ENCODE measurements around the gene ZNRF3.

The ZNRF3 gene

DNA sequence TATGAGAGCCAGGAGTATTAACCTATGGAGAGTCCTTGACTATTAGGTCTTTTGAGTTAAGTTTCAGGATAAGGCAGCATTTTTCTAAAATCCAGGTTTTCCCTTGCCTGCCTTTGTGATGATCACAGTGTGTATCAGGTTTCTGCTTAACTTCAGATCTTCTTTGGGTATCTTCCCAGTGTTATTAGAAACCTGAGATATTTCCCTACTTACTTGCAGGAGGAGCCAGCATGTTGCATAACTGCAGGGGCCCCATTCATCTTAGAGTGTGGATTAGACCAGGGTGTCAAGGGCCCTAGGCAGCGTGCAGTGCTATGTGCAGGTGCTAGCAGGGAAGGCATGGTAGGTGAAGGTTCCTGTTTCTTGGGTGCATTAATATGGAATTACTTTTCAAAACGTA is 69.5 kb downstream of the ZNRF3 start:
- no peak for TF ChIP-seq POLR2A (IDR thresholded peaks at IDR 0.05; ENCODE audit: low read depth, low read length)
- FAIRE-seq, result no peak
- DNase-seq (ENCODE audit: insufficient read length, low spot score), result no peak

- TF ChIP-seq POLR2A (IDR thresholded peaks at IDR 0.05; ENCODE audit: low read depth, low read length), result no peak
- no peak for DNase-seq (ENCODE audit: insufficient read length, low spot score)
- no peak for FAIRE-seq
Observed at GRCh38 chr22:28953403-28953802, 70.0 kb downstream of the ZNRF3 start.

- DNase-seq (ENCODE audit: insufficient read length, low spot score) (no peak), FAIRE-seq (no peak)
- no peak for TF ChIP-seq POLR2A (IDR thresholded peaks at IDR 0.05; ENCODE audit: low read depth, low read length)
Observed at GRCh38 chr22:28953976-28954880, 70.9 kb downstream of the ZNRF3 start.

- no peak for DNase-seq (ENCODE audit: insufficient read length, low spot score)
- TF ChIP-seq POLR2A (IDR thresholded peaks at IDR 0.05; ENCODE audit: low read depth, low read length), result no peak
- no peak for FAIRE-seq
Observed at GRCh38 chr22:28955817-28956216, 72.4 kb downstream of the ZNRF3 start.

DNA sequence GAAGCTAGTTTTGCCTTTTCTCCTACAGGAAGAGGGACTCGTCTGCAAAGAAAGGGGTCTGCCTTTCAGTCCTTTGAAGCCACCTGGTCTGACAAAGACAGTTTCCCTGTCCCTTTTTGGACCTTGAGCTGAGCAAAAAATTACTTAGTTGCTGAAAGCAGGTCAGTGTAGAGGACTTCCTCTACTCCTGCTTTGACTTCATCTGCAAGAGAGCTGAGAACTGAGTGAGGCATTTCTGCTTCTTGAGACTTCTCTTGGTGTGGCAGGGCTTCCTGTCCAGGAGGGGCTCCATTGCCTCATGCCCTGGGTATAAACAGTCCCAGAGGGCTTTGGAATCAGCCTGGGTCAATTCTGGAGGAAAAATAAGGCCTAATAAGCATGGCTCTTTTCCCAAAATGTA is 73.1 kb downstream of the ZNRF3 start:
- no peak for TF ChIP-seq POLR2A (IDR thresholded peaks at IDR 0.05; ENCODE audit: low read depth, low read length)
- no peak for FAIRE-seq

DNA sequence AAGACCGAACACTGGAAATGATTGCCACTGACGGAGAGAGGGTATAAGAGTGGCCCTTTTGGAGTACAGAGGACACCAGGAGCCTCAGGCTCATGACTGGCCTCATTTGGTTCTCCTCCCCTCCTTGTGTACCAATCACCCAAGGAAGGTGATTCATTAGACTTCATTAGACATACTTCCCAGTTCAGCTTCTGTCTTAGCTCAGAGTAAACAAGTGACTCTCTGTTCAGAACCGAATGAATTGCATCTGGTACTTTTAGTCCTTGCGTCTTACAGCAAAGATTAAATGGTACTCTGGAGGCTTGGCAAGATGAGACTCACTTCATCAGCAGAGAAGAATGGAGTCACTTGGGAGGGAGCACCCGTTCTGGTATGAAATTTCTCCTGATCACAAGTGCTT is 75.2 kb downstream of the ZNRF3 start:
- no peak for TF ChIP-seq POLR2A (IDR thresholded peaks at IDR 0.05; ENCODE audit: low read depth, low read length)
- no peak for DNase-seq (ENCODE audit: insufficient read length, low spot score)
- no peak for FAIRE-seq

More for the DNA sequence above, 73.1 kb downstream of the ZNRF3 start:
- no peak for DNase-seq (ENCODE audit: insufficient read length, low spot score)

DNA sequence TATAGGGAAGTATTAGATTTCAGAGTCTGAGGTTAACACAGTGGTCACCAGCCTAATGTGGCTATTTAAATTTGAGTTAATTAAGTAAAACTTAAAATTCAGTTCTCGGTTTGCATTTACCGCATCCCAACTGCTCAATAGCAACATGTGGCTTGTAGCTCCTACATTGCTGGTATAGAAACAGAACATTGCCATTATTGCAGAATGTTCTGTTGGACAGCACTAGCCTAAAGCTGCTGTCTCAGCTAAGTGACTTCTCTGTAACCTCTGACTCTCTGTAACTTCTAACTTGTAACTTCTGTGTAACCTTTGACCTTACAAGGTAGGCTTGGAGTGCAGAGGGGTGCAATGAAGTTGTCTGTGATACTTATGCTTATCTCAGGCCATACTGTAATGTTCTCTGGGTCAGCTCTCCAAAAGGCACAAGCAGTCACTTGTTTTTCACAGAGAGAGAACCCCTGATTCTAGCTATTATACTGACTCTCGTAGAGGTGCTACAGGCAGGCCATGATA is 78.7 kb downstream of the ZNRF3 start:
- FAIRE-seq, result no peak
- no peak for TF ChIP-seq POLR2A (IDR thresholded peaks at IDR 0.05; ENCODE audit: low read depth, low read length)
- no peak for DNase-seq (ENCODE audit: insufficient read length, low spot score)

DNA sequence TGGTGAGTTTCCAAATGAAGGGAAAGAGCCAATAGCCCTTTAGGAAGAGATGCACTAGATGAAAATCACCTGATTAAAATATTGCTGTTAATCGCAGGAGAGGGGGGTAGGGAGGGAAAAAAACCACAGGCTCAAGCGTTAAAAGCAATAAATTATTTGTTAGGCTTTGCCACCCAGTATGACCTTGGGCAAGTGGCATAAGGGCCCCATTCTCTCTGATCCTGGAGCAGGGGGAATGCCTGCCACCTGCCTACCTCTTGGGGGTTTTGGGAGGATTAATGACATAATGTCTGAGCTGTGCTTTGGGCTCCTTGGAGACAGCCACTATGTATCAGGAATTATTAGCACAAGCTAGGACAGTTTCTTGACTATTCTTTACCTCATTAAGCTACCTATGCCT is 80.0 kb downstream of the ZNRF3 start:
- TF ChIP-seq POLR2A (IDR thresholded peaks at IDR 0.05; ENCODE audit: low read depth, low read length), result no peak
- no peak for FAIRE-seq
- DNase-seq (ENCODE audit: insufficient read length, low spot score), result no peak

DNA sequence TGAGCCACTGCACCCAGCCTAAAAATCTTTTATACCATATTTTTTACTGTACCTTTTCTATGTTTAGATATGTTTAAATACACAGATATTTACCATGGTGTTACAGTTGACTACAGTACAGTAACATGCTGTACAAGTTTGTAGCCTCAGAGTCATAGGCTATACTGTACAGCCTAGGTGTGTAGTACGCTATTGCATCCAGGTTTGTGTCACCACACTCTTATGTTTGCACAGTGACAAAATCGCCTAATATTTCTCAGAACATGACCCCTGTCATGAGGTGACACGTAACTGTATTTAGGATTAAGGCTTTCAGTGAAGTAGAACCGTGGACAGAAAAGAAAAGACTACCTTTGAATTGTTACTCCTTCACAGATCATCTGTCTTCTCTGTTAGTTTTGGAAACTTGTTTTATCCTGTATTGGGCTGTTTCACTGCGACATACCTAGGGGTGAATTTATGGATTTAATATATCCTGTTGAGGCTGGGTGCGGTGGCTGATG is 83.8 kb downstream of the ZNRF3 start:
- FAIRE-seq (no peak), DNase-seq (ENCODE audit: insufficient read length, low spot score) (no peak)
- TF ChIP-seq POLR2A (IDR thresholded peaks at IDR 0.05; ENCODE audit: low read depth, low read length), result no peak

- DNase-seq (ENCODE audit: insufficient read length, low spot score) (no peak), FAIRE-seq (no peak)
- TF ChIP-seq POLR2A (IDR thresholded peaks at IDR 0.05; ENCODE audit: low read depth, low read length), result no peak
Observed at GRCh38 chr22:28967969-28968368, 84.6 kb downstream of the ZNRF3 start.

- FAIRE-seq (no peak), DNase-seq (ENCODE audit: insufficient read length, low spot score) (no peak)
- no peak for TF ChIP-seq POLR2A (IDR thresholded peaks at IDR 0.05; ENCODE audit: low read depth, low read length)
Observed at GRCh38 chr22:28969401-28970168, 86.2 kb downstream of the ZNRF3 start.

DNA sequence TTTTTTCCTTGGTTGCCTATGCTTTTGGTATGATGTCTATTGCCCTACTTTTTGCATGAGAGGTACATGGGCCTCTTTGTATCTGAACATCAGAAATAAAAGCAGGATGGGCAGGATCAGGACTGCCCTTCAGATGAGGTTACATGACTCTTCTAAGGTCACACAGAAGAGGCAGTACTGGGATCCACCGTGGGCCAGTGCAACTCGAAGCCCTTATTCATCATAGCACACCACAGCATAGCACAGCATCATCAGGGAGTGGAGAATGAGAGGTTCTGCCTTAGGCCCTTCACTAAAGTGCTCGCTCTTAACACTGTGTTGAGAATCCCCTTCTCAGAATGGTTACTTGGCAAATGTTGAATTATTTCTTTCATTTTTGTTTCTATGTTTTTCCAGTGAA is 90.0 kb downstream of the ZNRF3 start:
- FAIRE-seq, result no peak
- DNase-seq (ENCODE audit: insufficient read length, low spot score), result no peak
- TF ChIP-seq POLR2A (IDR thresholded peaks at IDR 0.05; ENCODE audit: low read depth, low read length), result no peak

GRCh38 chr22:28977060-28977459 is 93.7 kb downstream of the ZNRF3 start:
- TF ChIP-seq POLR2A (IDR thresholded peaks at IDR 0.05; ENCODE audit: low read depth, low read length), result no peak
- DNase-seq (ENCODE audit: insufficient read length, low spot score) (no peak), FAIRE-seq (no peak)

GRCh38 chr22:28977481-28977971 is 94.2 kb downstream of the ZNRF3 start:
- DNase-seq (ENCODE audit: insufficient read length, low spot score), result no peak
- no peak for TF ChIP-seq POLR2A (IDR thresholded peaks at IDR 0.05; ENCODE audit: low read depth, low read length)
- FAIRE-seq, result peak; percentile 84
